Bronchial epithelial cell (primary cell): ENCODE results near the gene GPR25. TPM values are rescaled to one million over a fixed set of nuclear protein-coding genes. Genes with fewer than 3 reads are reported as not detected.
A peak's percentile ranks its signal among the peaks of the same experiment; 100 is the strongest.

Experiments
- DNase-seq: peaks from one replicate; pipeline ENCODE4 v3.0.0-alpha.2; 2010; ENCODE audit warnings: low read depth
- FAIRE-seq: peaks from 2 replicates; lab custom pipeline; 2011; peaks lifted over from hg19 to GRCh38; lab: Jason Lieb, UNC
- H3K27me3 ChIP-seq: 2 replicates; pipeline ENCODE4 v1.5.1; 2011; ENCODE audit warnings: low read length; ENCODE audit not compliant: control insufficient read depth, insufficient read depth
- H3K36me3 ChIP-seq: 2 replicates; pipeline ENCODE4 v1.5.1; 2011; ENCODE audit warnings: low read length; ENCODE audit not compliant: control insufficient read depth, insufficient read depth
- H3K4me3 ChIP-seq: 2 replicates; pipeline ENCODE4 v1.5.1; 2011; ENCODE audit warnings: mild to moderate bottlenecking, low read depth, low read length, control low read depth
- CTCF ChIP-seq: IDR thresholded peaks from 2 replicates; pipeline ENCODE4 v1.5.1; 2011; ENCODE audit warnings: mild to moderate bottlenecking, moderate library complexity, low read length, control low read depth, inconsistent platforms; ENCODE audit not compliant: insufficient read depth, severe bottlenecking
- total RNA-seq: library from RNA; depleted of rRNA; stranded (reverse); fragments of >200 nt; gene quantifications from 2 replicates; pipeline ENCODE4 v1.2.1, GENCODE V29; 2014

GPR25 gene
- total RNA-seq, 1 donor from 2014 or later, result not detected

DNA sequence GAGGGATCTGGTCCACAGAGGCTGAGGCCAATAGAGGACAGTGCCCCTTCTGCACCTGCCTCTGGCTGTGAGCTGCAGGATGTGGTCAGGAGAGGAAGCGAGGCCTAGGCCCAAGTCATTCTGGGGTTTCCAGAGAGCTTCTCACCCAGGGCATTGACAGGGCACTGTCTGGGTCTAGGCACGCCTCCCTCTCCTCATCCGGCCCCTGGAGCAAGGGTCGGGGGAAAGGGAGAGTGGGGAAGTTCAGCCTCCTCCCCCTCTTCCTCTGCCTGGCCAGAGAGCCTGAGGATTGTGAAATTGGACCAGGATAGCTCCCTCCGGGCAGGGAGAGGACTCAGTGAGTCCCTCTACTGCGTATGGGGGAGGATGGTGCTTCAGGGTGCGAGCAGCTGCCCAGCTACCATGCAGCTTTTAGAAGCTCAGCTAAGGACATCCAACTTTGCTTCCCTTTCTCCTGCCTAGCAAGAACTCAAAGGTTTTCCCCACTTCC is 15.6 kb downstream of the GPR25 start:
- no peak for DNase-seq
- no peak overlapping the region for H3K4me3 ChIP-seq
- no peaks in the 10 kb centered on the region for H3K36me3 ChIP-seq
- TF ChIP-seq CTCF, result no peak
- no peaks in the 10 kb centered on the region for H3K27me3 ChIP-seq
- FAIRE-seq, result peak; percentile 7

GRCh38 chr1:200889571-200889970 is 16.8 kb downstream of the GPR25 start:
- DNase-seq (no peak), FAIRE-seq (no peak)
- Histone ChIP-seq H3K4me3 (no peak overlapping the region), H3K36me3 (no peaks in the 10 kb centered on the region), H3K27me3 (no peaks in the 10 kb centered on the region)
- TF ChIP-seq CTCF, result no peak

DNA sequence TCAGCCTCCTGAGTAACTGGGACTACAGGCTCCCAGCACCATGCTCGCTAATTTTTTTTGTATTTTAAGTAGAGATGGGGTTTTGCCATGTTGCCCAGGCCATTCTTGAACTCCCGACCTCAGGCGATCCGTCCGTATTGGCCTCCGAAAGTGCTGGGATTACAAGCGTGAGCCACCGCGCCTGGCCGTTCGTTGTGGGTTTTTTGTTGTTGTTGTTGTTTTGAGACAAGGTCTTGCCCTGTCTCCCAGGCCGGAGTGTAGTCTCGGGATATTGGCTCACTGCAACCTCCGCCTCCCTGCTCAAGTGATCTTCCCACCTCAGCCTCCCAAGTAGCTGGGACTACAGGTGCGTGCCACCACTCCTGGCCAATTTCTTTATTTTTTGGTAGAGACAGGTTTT is 17.2 kb downstream of the GPR25 start:
- TF ChIP-seq CTCF, result no peak
- FAIRE-seq (no peak), DNase-seq (no peak)
- H3K27me3 ChIP-seq, result no peaks in the 10 kb centered on the region
- H3K4me3 ChIP-seq, result no peak overlapping the region
- no peaks in the 10 kb centered on the region for H3K36me3 ChIP-seq

GRCh38 chr1:200890818-200891773 is 18.3 kb downstream of the GPR25 start:
- TF ChIP-seq CTCF, result peak; percentile 54
- H3K27me3 ChIP-seq, result no peaks in the 10 kb centered on the region
- no peak for DNase-seq
- H3K4me3 ChIP-seq, result peak overlapping the region; percentile 49
- FAIRE-seq, result no peak
- H3K36me3 ChIP-seq, result no peaks in the 10 kb centered on the region

DNA sequence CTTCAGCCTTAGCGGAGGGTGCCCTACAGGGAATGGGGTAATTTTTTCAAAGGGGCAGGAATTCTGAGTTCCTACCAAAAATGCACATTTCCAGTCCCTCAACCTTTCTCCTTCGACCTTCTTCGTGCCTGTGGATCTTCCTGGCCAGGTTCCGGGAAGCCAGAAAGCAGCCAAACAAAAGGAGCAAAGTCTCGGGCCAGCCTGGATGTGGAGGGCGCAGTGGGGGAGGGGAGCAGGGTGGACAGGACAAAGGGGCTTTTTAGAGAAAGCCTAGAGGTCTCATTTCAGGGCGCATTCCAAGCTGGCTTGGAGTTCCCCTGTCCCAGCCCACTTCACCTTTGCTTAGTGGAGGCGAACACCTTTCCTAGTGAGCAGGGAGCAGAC is 19.0 kb downstream of the GPR25 start:
- Histone ChIP-seq H3K27me3 (no peaks in the 10 kb centered on the region), H3K36me3 (no peaks in the 10 kb centered on the region), H3K4me3 (peak overlapping the region; percentile 49)
- TF ChIP-seq CTCF, result no peak
- no peak for FAIRE-seq
- no peak for DNase-seq
